WTC11 (cell line): Measurements from ENCODE around the gene TCF15. TPM values are rescaled to one million over a fixed set of nuclear protein-coding genes. Genes with fewer than 3 reads are reported as not detected.
A peak's percentile ranks its signal among the peaks of the same experiment; 100 is the strongest.

Experiments used
- ATAC-seq: fragments of 200-7000 bp; cut with Tn5 transposase; 2 replicates; pipeline ENCODE4 v1.10.0; 2021; ENCODE audit warnings: mild to moderate bottlenecking, moderate library complexity
- CTCF ChIA-PET: fragments of 300-600 bp; sonication (Branson Sonifier 250); formaldehyde crosslinking; loops from one replicate; lab custom pipeline; 2021; ENCODE audit warnings: antibody characterized with exemption; lab: Charles Lee
- POLR2A ChIA-PET: fragments of 350-600 bp; sonication (Branson Sonifier 250); formaldehyde crosslinking; loops from one replicate; lab custom pipeline; 2021; ENCODE audit warnings: antibody characterized with exemption; lab: Charles Lee
- DNase-seq: peaks from one replicate; pipeline ENCODE4 v3.0.0; 2021; ENCODE audit warnings: low spot score
- H3K27ac Mint-ChIP-seq: 2 replicates; pipeline ENCODE4 v1.8.0; 2021; ENCODE audit warnings: mixed read lengths
- H3K27me3 Mint-ChIP-seq: 2 replicates; pipeline ENCODE4 v1.8.0; 2021; ENCODE audit warnings: low read depth, mild to moderate bottlenecking, moderate library complexity, mixed read lengths
- H3K36me3 Mint-ChIP-seq: 2 replicates; pipeline ENCODE4 v1.8.0; 2021; ENCODE audit warnings: mixed read lengths
- H3K4me1 Mint-ChIP-seq: 2 replicates; pipeline ENCODE4 v1.8.0; 2022; ENCODE audit warnings: mixed read lengths
- H3K4me3 Mint-ChIP-seq: 2 replicates; pipeline ENCODE4 v1.8.0; 2021; ENCODE audit warnings: mild to moderate bottlenecking, moderate library complexity, mixed read lengths
- H3K9me3 Mint-ChIP-seq: 2 replicates; pipeline ENCODE4 v1.8.0; 2021; ENCODE audit warnings: mixed read lengths
- ATF1 ChIP-seq: sonication (generic); formaldehyde crosslinking; IDR thresholded peaks from 2 replicates; pipeline ENCODE4 v1.8.1; 2023; ENCODE audit warnings: mild to moderate bottlenecking, moderate library complexity, missing genetic modification reagents
- CBFB ChIP-seq: sonication (generic); formaldehyde crosslinking; IDR thresholded peaks from 2 replicates; pipeline ENCODE4 v1.8.1; 2022; ENCODE audit warnings: mild to moderate bottlenecking, low read depth, missing genetic modification reagents
- CREB1 ChIP-seq: sonication (generic); formaldehyde crosslinking; IDR thresholded peaks from 2 replicates; pipeline ENCODE4 v1.8.0; 2023; ENCODE audit warnings: mild to moderate bottlenecking, missing genetic modification reagents
- ESRRA ChIP-seq: sonication (generic); formaldehyde crosslinking; IDR thresholded peaks from 2 replicates; pipeline ENCODE4 v1.8.1; 2022; ENCODE audit warnings: mild to moderate bottlenecking, missing genetic modification reagents, borderline replicate concordance
- FOXP1 ChIP-seq: sonication (generic); formaldehyde crosslinking; IDR thresholded peaks from 2 replicates; pipeline ENCODE4 v1.8.0; 2022; ENCODE audit warnings: missing genetic modification reagents, mild to moderate bottlenecking, moderate library complexity, borderline replicate concordance
- GTF2I ChIP-seq: fragments of 250-450 bp; sonication (Bioruptor Pico); conservative IDR thresholded peaks from 2 replicates; pipeline ENCODE4 v1.4.0; 2021; ENCODE audit warnings: mild to moderate bottlenecking
- KAT7 ChIP-seq: sonication (generic); formaldehyde crosslinking; IDR thresholded peaks from 2 replicates; pipeline ENCODE4 v1.8.1; 2023; ENCODE audit warnings: missing genetic modification reagents, mild to moderate bottlenecking, borderline replicate concordance
- NFYB ChIP-seq: sonication (generic); formaldehyde crosslinking; conservative IDR thresholded peaks from 2 replicates; pipeline ENCODE4 v1.8.0; 2022; ENCODE audit warnings: low read depth, missing genetic modification reagents
- NR1H2 ChIP-seq: sonication (generic); formaldehyde crosslinking; IDR thresholded peaks from 2 replicates; pipeline ENCODE4 v1.9.0; 2021; ENCODE audit warnings: mild to moderate bottlenecking, moderate library complexity, missing genetic modification reagents
- NR3C1 ChIP-seq: sonication (generic); formaldehyde crosslinking; conservative IDR thresholded peaks from 2 replicates; pipeline ENCODE4 v1.8.1; 2023; ENCODE audit warnings: low read depth, mild to moderate bottlenecking, missing genetic modification reagents
- OVOL2 ChIP-seq: fragments of 250-450 bp; sonication (Bioruptor Pico); IDR thresholded peaks from 2 replicates; pipeline ENCODE4 v1.9.0; 2021; ENCODE audit warnings: mild to moderate bottlenecking, borderline replicate concordance
- RELA ChIP-seq: sonication (generic); formaldehyde crosslinking; IDR thresholded peaks from 2 replicates; pipeline ENCODE4 v1.8.1; 2022; ENCODE audit warnings: missing genetic modification reagents, mild to moderate bottlenecking, borderline replicate concordance
- SMAD4 ChIP-seq: sonication (generic); formaldehyde crosslinking; IDR thresholded peaks from 2 replicates; pipeline ENCODE4 v1.8.0; 2022; ENCODE audit warnings: mild to moderate bottlenecking, missing genetic modification reagents
- SP1 ChIP-seq: sonication (generic); formaldehyde crosslinking; conservative IDR thresholded peaks from 2 replicates; pipeline ENCODE4 v1.8.1; 2022; ENCODE audit warnings: missing genetic modification reagents
- ZNF121 ChIP-seq: sonication (generic); formaldehyde crosslinking; IDR thresholded peaks from 2 replicates; pipeline ENCODE4 v1.8.0; 2023; ENCODE audit warnings: missing genetic modification reagents
- ZNF138 ChIP-seq: sonication (generic); formaldehyde crosslinking; conservative IDR thresholded peaks from 2 replicates; pipeline ENCODE4 v1.8.1; 2022; ENCODE audit warnings: mild to moderate bottlenecking, moderate library complexity, missing genetic modification reagents
- ZNF232 ChIP-seq: sonication (generic); formaldehyde crosslinking; IDR thresholded peaks from 2 replicates; pipeline ENCODE4 v1.8.0; 2022; ENCODE audit warnings: mild to moderate bottlenecking, missing genetic modification reagents
- ZNF317 ChIP-seq: sonication (generic); formaldehyde crosslinking; IDR thresholded peaks from 2 replicates; pipeline ENCODE4 v1.8.1; 2023; ENCODE audit warnings: low read depth, mild to moderate bottlenecking, moderate library complexity, missing genetic modification reagents, borderline replicate concordance
- ZNF671 ChIP-seq: fragments of 250-450 bp; sonication (Bioruptor Pico); IDR thresholded peaks from 2 replicates; pipeline ENCODE4 v1.8.0; 2021; ENCODE audit warnings: mild to moderate bottlenecking
- total RNA-seq: library from RNA; stranded (reverse); gene quantifications from 3 replicates; pipeline ENCODE4 v1.2.3, GENCODE V29; 2021
- TF ChIP-seq, protein P1 (sequence below): sonication (generic); formaldehyde crosslinking; IDR thresholded peaks from 2 replicates; pipeline ENCODE4 v1.8.0; 2022; ENCODE audit warnings: mild to moderate bottlenecking, missing genetic modification reagents
- TF ChIP-seq, protein P2 (sequence below): sonication (generic); formaldehyde crosslinking; IDR thresholded peaks from 2 replicates; pipeline ENCODE4 v1.8.1; 2023; ENCODE audit warnings: mild to moderate bottlenecking, missing genetic modification reagents
- TF ChIP-seq, protein P3 (sequence below): sonication (generic); formaldehyde crosslinking; IDR thresholded peaks from 2 replicates; pipeline ENCODE4 v1.8.0; 2022; ENCODE audit warnings: mild to moderate bottlenecking, missing genetic modification reagents
- TF ChIP-seq, protein P4 (sequence below): sonication (generic); formaldehyde crosslinking; IDR thresholded peaks from 2 replicates; pipeline ENCODE4 v1.8.1; 2022; ENCODE audit warnings: low read depth, mild to moderate bottlenecking, moderate library complexity, missing genetic modification reagents, borderline replicate concordance
- TF ChIP-seq, protein P5 (sequence below): fragments of 250-450 bp; sonication (Bioruptor Pico); IDR thresholded peaks from 2 replicates; pipeline ENCODE4 v2.1.2; 2022; ENCODE audit warnings: mild to moderate bottlenecking, moderate library complexity
- TF ChIP-seq, protein P6 (sequence below): fragments of 250-450 bp; sonication (Bioruptor Pico); IDR thresholded peaks from 2 replicates; pipeline ENCODE4 v1.9.0; 2021; ENCODE audit warnings: moderate library complexity, mild to moderate bottlenecking, inconsistent platforms, borderline replicate concordance

TCF15 gene
- total RNA-seq, 1 experiment from 2014 or later, result 3.8 TPM

DNA sequence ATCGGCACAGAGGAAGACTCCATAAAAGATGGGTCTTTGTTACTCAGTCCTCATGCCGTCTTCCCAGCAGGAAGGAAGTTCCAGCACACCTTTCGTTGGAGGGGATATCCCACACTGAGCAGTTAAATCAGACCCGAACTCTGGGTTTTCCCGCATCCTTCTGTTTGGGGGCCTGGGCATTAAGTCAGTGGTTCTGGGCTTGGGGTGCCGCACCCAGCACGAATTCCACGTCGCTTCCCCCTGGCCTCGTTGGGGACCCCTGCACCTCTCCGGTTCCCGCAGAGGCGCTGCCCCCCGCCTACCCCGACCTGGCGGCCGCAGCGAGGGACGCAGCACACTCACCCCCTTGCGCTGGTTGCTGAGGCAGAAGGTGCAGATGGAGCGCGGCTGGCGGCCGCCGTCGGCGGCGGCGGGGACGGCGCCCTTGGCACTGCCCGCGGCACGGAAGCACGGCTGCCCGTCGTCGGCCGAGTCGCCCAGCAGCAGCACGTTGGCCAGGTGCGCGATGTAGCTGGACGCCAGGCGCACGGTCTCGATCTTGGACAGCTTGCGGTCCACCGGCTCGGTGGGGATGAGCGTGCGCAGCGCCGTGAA lies 641 bp downstream of the TCF15 start:
- CTCF ChIA-PET, result interaction anchor here (1.3 to 3.9 kb wide), 4 partner anchors 32 to 58 kb away, joined by 5 to 28 read pairs (median 12); no protein-coding TSS in a partner anchor
- peaks cover 51% of the 10 kb centered on the region for H3K27me3 Mint-ChIP-seq
- peak; percentile 5; the same call in 1 of the 2 replicates for ATAC-seq

DNA sequence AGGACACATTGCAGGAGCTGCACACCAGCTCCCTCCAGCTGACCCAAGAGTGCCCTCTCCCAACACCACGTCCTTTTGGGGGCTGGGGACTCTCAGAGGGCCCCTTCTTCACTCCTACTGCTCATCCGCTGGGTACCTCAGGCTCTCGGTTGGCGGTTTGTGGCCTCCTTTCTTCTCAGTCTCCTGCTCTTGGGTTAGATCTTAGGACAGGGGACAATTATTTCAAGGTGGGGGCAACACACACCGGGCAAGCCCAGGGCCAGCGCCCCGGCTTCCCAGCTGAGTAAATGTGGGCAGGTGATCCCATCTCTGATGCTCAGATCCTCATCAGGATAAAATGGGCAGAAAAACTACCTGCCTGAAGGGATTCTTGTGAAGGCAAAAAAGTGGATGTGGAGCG lies 1.1 kb downstream of the TCF15 start:
- no peak for ATAC-seq
- POLR2A ChIA-PET, result interaction anchor here (1.1 kb wide), 1 partner anchor 31 kb away, joined by 3 read pairs; no protein-coding TSS in a partner anchor
- peak overlapping the region; percentile 62 for H3K4me3 Mint-ChIP-seq
- H3K9me3 Mint-ChIP-seq, result no peaks in the 10 kb centered on the region
- TF ChIP-seq NFYB (CRISPR knock-in tag) (no peak), CBFB (CRISPR knock-in tag) (no peak), NR1H2 (no peak), CREB1 (CRISPR knock-in tag) (no peak), OVOL2 (CRISPR knock-in tag) (no peak), ATF1 (no peak), ZNF671 (CRISPR knock-in tag) (no peak), SP1 (no peak)
- TF ChIP-seq, all 79 proteins: peak for 0
- CTCF ChIA-PET, result interaction anchor here (1.3 to 3.4 kb wide), 3 partner anchors 31 to 58 kb away, joined by 5 to 13 read pairs (median 11); no protein-coding TSS in a partner anchor
- DNase-seq, result no peak
- Mint-ChIP-seq H3K36me3 (no peaks in the 10 kb centered on the region), H3K4me1 (peaks cover 13% of the 10 kb centered on the region), H3K27ac (no peak overlapping the region), H3K27me3 (peaks cover 51% of the 10 kb centered on the region)

More for the DNA sequence above, 641 bp downstream of the TCF15 start:
- POLR2A ChIA-PET, result interaction anchor here (1.1 kb wide), 1 partner anchor 32 kb away, joined by 3 read pairs; no protein-coding TSS in a partner anchor
- Mint-ChIP-seq H3K27ac (no peak overlapping the region), H3K36me3 (no peaks in the 10 kb centered on the region), H3K4me1 (peaks cover 13% of the 10 kb centered on the region), H3K4me3 (peak overlapping the region; percentile 62), H3K9me3 (no peaks in the 10 kb centered on the region)
- peak; percentile 27 for DNase-seq
- no peak for TF ChIP-seq NR3C1 (CRISPR knock-in tag)
- TF ChIP-seq ZNF121 (CRISPR knock-in tag), result peak; percentile 1; the same call in 1 of the 2 replicates
- TF ChIP-seq, protein P1, sequence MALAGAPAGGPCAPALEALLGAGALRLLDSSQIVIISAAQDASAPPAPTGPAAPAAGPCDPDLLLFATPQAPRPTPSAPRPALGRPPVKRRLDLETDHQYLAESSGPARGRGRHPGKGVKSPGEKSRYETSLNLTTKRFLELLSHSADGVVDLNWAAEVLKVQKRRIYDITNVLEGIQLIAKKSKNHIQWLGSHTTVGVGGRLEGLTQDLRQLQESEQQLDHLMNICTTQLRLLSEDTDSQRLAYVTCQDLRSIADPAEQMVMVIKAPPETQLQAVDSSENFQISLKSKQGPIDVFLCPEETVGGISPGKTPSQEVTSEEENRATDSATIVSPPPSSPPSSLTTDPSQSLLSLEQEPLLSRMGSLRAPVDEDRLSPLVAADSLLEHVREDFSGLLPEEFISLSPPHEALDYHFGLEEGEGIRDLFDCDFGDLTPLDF, result no peak
- no peak for TF ChIP-seq CBFB (CRISPR knock-in tag)
- TF ChIP-seq ZNF138 (CRISPR knock-in tag), result no peak
- TF ChIP-seq FOXP1, result peak; percentile 43; the same call in 1 of the 2 replicates
- TF ChIP-seq RELA, result peak; percentile 75; the same call in 1 of the 2 replicates
- no peak for TF ChIP-seq NFYB (CRISPR knock-in tag)
- TF ChIP-seq SMAD4 (CRISPR knock-in tag), result no peak
- TF ChIP-seq ESRRA (CRISPR knock-in tag), result peak; percentile 36; the same call in 1 of the 2 replicates
- TF ChIP-seq, protein P2, sequence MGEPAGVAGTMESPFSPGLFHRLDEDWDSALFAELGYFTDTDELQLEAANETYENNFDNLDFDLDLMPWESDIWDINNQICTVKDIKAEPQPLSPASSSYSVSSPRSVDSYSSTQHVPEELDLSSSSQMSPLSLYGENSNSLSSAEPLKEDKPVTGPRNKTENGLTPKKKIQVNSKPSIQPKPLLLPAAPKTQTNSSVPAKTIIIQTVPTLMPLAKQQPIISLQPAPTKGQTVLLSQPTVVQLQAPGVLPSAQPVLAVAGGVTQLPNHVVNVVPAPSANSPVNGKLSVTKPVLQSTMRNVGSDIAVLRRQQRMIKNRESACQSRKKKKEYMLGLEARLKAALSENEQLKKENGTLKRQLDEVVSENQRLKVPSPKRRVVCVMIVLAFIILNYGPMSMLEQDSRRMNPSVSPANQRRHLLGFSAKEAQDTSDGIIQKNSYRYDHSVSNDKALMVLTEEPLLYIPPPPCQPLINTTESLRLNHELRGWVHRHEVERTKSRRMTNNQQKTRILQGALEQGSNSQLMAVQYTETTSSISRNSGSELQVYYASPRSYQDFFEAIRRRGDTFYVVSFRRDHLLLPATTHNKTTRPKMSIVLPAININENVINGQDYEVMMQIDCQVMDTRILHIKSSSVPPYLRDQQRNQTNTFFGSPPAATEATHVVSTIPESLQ, result no peak
- TF ChIP-seq, protein P3, sequence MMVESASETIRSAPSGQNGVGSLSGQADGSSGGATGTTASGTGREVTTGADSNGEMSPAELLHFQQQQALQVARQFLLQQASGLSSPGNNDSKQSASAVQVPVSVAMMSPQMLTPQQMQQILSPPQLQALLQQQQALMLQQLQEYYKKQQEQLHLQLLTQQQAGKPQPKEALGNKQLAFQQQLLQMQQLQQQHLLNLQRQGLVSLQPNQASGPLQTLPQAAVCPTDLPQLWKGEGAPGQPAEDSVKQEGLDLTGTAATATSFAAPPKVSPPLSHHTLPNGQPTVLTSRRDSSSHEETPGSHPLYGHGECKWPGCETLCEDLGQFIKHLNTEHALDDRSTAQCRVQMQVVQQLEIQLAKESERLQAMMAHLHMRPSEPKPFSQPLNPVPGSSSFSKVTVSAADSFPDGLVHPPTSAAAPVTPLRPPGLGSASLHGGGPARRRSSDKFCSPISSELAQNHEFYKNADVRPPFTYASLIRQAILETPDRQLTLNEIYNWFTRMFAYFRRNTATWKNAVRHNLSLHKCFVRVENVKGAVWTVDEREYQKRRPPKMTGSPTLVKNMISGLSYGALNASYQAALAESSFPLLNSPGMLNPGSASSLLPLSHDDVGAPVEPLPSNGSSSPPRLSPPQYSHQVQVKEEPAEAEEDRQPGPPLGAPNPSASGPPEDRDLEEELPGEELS, result no peak
- TF ChIP-seq, all 79 proteins: peak for 4

DNA sequence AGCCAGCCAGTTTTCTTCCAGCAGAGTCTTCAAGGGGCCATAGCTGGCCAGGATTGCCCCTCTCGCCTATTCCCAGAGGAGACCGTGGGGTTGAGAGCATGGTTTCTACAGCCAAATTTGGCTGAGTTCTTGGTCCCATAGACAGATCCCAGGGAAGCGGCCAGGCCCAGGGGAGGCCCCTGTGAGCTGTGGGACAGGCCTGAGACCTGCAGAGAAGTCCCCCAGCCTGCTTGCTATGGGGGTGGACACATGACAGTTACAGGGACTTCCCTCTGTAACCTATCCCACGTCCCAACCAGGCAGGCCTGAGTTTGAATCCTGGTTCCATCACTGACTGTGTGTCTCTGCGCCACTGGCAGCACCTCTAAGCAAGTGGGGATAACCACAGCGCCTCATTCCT lies 2.6 kb downstream of the TCF15 start:
- Mint-ChIP-seq H3K9me3 (no peaks in the 10 kb centered on the region), H3K4me1 (peaks cover 13% of the 10 kb centered on the region), H3K27ac (no peak overlapping the region), H3K27me3 (peaks cover 42% of the 10 kb centered on the region), H3K36me3 (no peaks in the 10 kb centered on the region), H3K4me3 (no peak overlapping the region)
- ATAC-seq, result no peak
- POLR2A ChIA-PET, result no interaction called here
- CTCF ChIA-PET, result no interaction called here
- DNase-seq, result no peak
- TF ChIP-seq KAT7 (CRISPR knock-in tag), result no peak
- TF ChIP-seq GTF2I (CRISPR knock-in tag), result no peak
- TF ChIP-seq ZNF232 (CRISPR knock-in tag), result no peak
- TF ChIP-seq, protein P4, sequence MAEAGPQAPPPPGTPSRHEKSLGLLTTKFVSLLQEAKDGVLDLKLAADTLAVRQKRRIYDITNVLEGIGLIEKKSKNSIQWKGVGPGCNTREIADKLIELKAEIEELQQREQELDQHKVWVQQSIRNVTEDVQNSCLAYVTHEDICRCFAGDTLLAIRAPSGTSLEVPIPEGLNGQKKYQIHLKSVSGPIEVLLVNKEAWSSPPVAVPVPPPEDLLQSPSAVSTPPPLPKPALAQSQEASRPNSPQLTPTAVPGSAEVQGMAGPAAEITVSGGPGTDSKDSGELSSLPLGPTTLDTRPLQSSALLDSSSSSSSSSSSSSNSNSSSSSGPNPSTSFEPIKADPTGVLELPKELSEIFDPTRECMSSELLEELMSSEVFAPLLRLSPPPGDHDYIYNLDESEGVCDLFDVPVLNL (CRISPR knock-in tag), result no peak
- no peak for TF ChIP-seq ZNF317 (CRISPR knock-in tag)
- TF ChIP-seq, protein P5, sequence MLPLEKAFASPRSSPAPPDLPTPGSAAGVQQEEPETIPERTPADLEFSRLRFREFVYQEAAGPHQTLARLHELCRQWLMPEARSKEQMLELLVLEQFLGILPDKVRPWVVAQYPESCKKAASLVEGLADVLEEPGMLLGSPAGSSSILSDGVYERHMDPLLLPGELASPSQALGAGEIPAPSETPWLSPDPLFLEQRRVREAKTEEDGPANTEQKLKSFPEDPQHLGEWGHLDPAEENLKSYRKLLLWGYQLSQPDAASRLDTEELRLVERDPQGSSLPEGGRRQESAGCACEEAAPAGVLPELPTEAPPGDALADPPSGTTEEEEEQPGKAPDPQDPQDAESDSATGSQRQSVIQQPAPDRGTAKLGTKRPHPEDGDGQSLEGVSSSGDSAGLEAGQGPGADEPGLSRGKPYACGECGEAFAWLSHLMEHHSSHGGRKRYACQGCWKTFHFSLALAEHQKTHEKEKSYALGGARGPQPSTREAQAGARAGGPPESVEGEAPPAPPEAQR (CRISPR knock-in tag), result no peak
- TF ChIP-seq, protein P6, sequence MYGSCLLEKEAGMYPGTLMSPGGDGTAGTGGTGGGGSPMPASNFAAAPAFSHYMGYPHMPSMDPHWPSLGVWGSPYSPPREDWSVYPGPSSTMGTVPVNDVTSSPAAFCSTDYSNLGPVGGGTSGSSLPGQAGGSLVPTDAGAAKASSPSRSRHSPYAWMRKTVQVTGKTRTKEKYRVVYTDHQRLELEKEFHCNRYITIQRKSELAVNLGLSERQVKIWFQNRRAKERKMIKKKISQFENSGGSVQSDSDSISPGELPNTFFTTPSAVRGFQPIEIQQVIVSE (CRISPR knock-in tag), result no peak
